OCI-LY7 (cell line): Measurements from ENCODE around the gene RBPMS2. TPM values are rescaled to one million over a fixed set of nuclear protein-coding genes. Genes with fewer than 3 reads are reported as not detected.

Experiments used
- BruUV-seq: library from RNA; stranded (reverse); fragments of 400-500 nt; replicated peaks from 2 replicates; lab custom pipeline; 2021; lab: Mats Ljungman, UMichigan
- CTCF ChIA-PET: fragments of 300-600 bp; sonication (Branson Sonifier 250); formaldehyde crosslinking; loops from one replicate; lab custom pipeline; 2022; ENCODE audit warnings: antibody characterized with exemption; ENCODE audit not compliant: unreplicated experiment; lab: Charles Lee
- POLR2A ChIA-PET: fragments of 300-600 bp; sonication (Branson Sonifier 250); formaldehyde crosslinking; loops from one replicate; lab custom pipeline; 2022; ENCODE audit warnings: antibody characterized with exemption; lab: Charles Lee
- DNase-seq: peaks from one replicate; pipeline ENCODE4 v3.0.0-alpha.2; 2015; ENCODE audit warnings: low spot score
- H2AFZ ChIP-seq: fragments of 200-600 bp; sonication (generic), shearing (Covaris generic); 2 replicates; pipeline ENCODE4 v1.6.1; 2014; ENCODE audit warnings: mild to moderate bottlenecking, antibody characterized with exemption, low read length, moderate library complexity
- H3K27ac ChIP-seq: fragments of 200-600 bp; sonication (generic); 2 replicates; pipeline ENCODE4 v1.5.1; 2014; ENCODE audit warnings: mixed run types, low read depth, mild to moderate bottlenecking, moderate library complexity, low read length, inconsistent platforms; ENCODE audit not compliant: poor library complexity, severe bottlenecking
- H3K36me3 ChIP-seq: fragments of 200-600 bp; sonication (generic); 2 replicates; pipeline ENCODE4 v1.6.1; 2014; ENCODE audit warnings: mild to moderate bottlenecking, antibody characterized with exemption, low read length, moderate library complexity, mixed read lengths; ENCODE audit not compliant: insufficient read depth
- H3K4me1 ChIP-seq: fragments of 200-600 bp; sonication (generic); 2 replicates; pipeline ENCODE4 v1.5.1; 2014; ENCODE audit warnings: mild to moderate bottlenecking, low read length; ENCODE audit not compliant: insufficient read depth, poor library complexity, severe bottlenecking
- H3K4me2 ChIP-seq: fragments of 200-600 bp; sonication (generic); 2 replicates; pipeline ENCODE4 v1.6.1; 2014; ENCODE audit warnings: mild to moderate bottlenecking, low read length
- H3K4me3 ChIP-seq: fragments of 200-600 bp; sonication (generic); 2 replicates; pipeline ENCODE4 v1.5.1; 2014; ENCODE audit warnings: mild to moderate bottlenecking, low read depth, low read length; ENCODE audit not compliant: poor library complexity, severe bottlenecking
- H3K79me2 ChIP-seq: fragments of 200-600 bp; sonication (generic); 2 replicates; pipeline ENCODE4 v1.6.1; 2016; ENCODE audit warnings: low read depth, mild to moderate bottlenecking, low read length, moderate library complexity, mixed read lengths; ENCODE audit not compliant: insufficient read depth
- H3K9me2 ChIP-seq: fragments of 200-600 bp; sonication (generic); 2 replicates; pipeline ENCODE4 v1.6.1; 2016; ENCODE audit warnings: mild to moderate bottlenecking, low read length, mixed read lengths; ENCODE audit not compliant: insufficient read depth
- H3K9me3 ChIP-seq: fragments of 200-600 bp; sonication (generic); 2 replicates; pipeline ENCODE4 v1.6.1; 2014; ENCODE audit warnings: mild to moderate bottlenecking, mixed run types, low read length, mixed read lengths
- H4K20me1 ChIP-seq: fragments of 200-600 bp; sonication (generic); 2 replicates; pipeline ENCODE4 v1.6.1; 2014; ENCODE audit warnings: mild to moderate bottlenecking, antibody characterized with exemption, low read length, moderate library complexity, mixed read lengths; ENCODE audit not compliant: insufficient read depth
- CTCF ChIP-seq: fragments of 200-600 bp; sonication (generic); conservative IDR thresholded peaks from 2 replicates; pipeline ENCODE4 v1.5.1; 2014; ENCODE audit warnings: mild to moderate bottlenecking, antibody characterized with exemption, low read length, moderate library complexity, mixed read lengths
- EZH2phosphoT487 ChIP-seq: fragments of 200-600 bp; sonication (generic); IDR thresholded peaks from 2 replicates; pipeline ENCODE4 v1.6.1; 2018; ENCODE audit warnings: low read depth, borderline replicate concordance, mild to moderate bottlenecking, mixed run types, antibody characterized with exemption, low read length, moderate library complexity, mixed read lengths
- intact Hi-C: fragments of 100-400 bp; cut with micrococcal nuclease; formaldehyde crosslinking; loops from one replicate; pipeline ENCODE4 v1.10.0; 2022; ENCODE audit not compliant: unreplicated experiment
- total RNA-seq, 2 experiments: library from RNA; depleted of rRNA in 1 of 2; stranded (reverse); fragments of >200 nt in 1 of 2; shearing (Covaris generic) in 1 of 2; gene quantifications; 2 replicates each; pipeline ENCODE4 v1.2.3, GENCODE V29; 2014 to 2022

Gene RBPMS2
- total RNA-seq, 2 experiments from 2014 or later = not detected

- no peaks in the 10 kb centered on the region for H3K9me3 ChIP-seq
- H3K79me2 ChIP-seq = no peaks in the 10 kb centered on the region
- no peaks in the 10 kb centered on the region for H3K36me3 ChIP-seq
- ChIA-PET CTCF (no interaction called here), POLR2A (no interaction called here)
- no peak overlapping the region for H3K27ac ChIP-seq
- intact Hi-C loops = no loop called here
- H3K4me3 ChIP-seq = no peak overlapping the region
- no peak for DNase-seq
- H3K9me2 ChIP-seq = no peaks in the 10 kb centered on the region
- no peak overlapping the region for H3K4me2 ChIP-seq
- no peaks in the 10 kb centered on the region for H3K4me1 ChIP-seq
- BruUV-seq = no TSS peak
- no peak for TF ChIP-seq EZH2phosphoT487
- H2AFZ ChIP-seq = no peak overlapping the region
- no peaks in the 10 kb centered on the region for H4K20me1 ChIP-seq
Observed at GRCh38 chr15:64763874-64764273, 11.5 kb downstream of the RBPMS2 start.

GRCh38 chr15:64763462-64763861 is 11.9 kb downstream of the RBPMS2 start:
- ChIA-PET POLR2A (no interaction called here), CTCF (no interaction called here)
- no peak for DNase-seq
- no peaks in the 10 kb centered on the region for H3K36me3 ChIP-seq
- H3K79me2 ChIP-seq = no peaks in the 10 kb centered on the region
- no peaks in the 10 kb centered on the region for H3K9me2 ChIP-seq
- intact Hi-C loops = no loop called here
- H3K4me3 ChIP-seq = no peak overlapping the region
- TF ChIP-seq EZH2phosphoT487 (no peak), CTCF (no peak)
- H3K27ac ChIP-seq = no peak overlapping the region
- H2AFZ ChIP-seq = no peak overlapping the region
- H3K9me3 ChIP-seq = no peaks in the 10 kb centered on the region
- H3K4me2 ChIP-seq = no peak overlapping the region
- no TSS peak for BruUV-seq
- H4K20me1 ChIP-seq = no peaks in the 10 kb centered on the region
- H3K4me1 ChIP-seq = no peaks in the 10 kb centered on the region

DNA sequence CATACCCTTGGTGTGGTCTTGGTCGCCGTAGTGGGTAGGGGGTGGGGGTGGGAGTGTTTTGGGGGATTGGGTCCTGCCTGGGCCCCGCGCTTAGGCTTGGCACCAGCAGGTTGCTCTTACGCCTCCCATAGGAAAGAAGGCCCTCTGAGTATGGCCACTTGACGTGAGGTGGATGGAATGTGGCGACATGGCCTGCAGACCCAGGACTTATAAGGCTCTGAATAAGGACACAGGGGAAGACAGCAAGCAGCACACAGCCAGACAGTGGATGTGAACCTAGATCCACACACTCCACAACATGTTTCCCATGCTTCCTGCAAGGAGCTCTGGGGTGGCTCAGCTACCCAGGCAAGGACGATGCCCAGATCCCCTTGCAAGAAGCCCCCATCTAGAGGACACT is 12.4 kb downstream of the RBPMS2 start:
- H4K20me1 ChIP-seq = no peaks in the 10 kb centered on the region
- DNase-seq = no peak
- no peak overlapping the region for H3K27ac ChIP-seq
- H3K4me3 ChIP-seq = no peak overlapping the region
- CTCF ChIA-PET = no interaction called here
- no peaks in the 10 kb centered on the region for H3K79me2 ChIP-seq
- TF ChIP-seq CTCF (no peak), EZH2phosphoT487 (no peak)
- H3K36me3 ChIP-seq = no peaks in the 10 kb centered on the region
- POLR2A ChIA-PET = interaction anchor here (0.6 kb wide), 1 partner anchor 217 kb away, joined by 4 read pairs; no protein-coding TSS in a partner anchor
- no peak overlapping the region for H2AFZ ChIP-seq
- no peaks in the 10 kb centered on the region for H3K9me2 ChIP-seq
- no peaks in the 10 kb centered on the region for H3K4me1 ChIP-seq
- H3K9me3 ChIP-seq = no peaks in the 10 kb centered on the region
- BruUV-seq = no TSS peak
- H3K4me2 ChIP-seq = no peak overlapping the region
- intact Hi-C loops = no loop called here
